Measurements from ENCODE around the gene IQGAP2. TPM values are rescaled to one million over a fixed set of nuclear protein-coding genes. Genes with fewer than 3 reads are reported as not detected.

The IQGAP2 gene
- total and polyA plus RNA-seq, 2 donors from 2014 or later: 23.2 to 35.8 TPM

- H3K27me3 ChIP-seq (ENCODE audit: control insufficient read depth, insufficient read depth, low read length): peaks cover 2% of the 10 kb centered on the region
- H3K4me3 ChIP-seq (ENCODE audit: low read length in 3 of 3): no peak overlapping the region
- no peak for DNase-seq
- TF ChIP-seq CTCF (IDR thresholded peaks at IDR 0.05; ENCODE audit: borderline replicate concordance, extremely low read depth, insufficient read depth): no peak
- no peaks in the 10 kb centered on the region for H3K36me3 ChIP-seq (ENCODE audit: control insufficient read depth in 2 of 3, insufficient read depth in 3 of 3, low read length in 3 of 3)
- no peaks in the 10 kb centered on the region for H3K4me1 ChIP-seq (ENCODE audit: control insufficient read depth in 2 of 3, insufficient read depth in 2 of 3, low read depth in 1 of 3, low read length in 3 of 3)
- H3K27ac ChIP-seq (ENCODE audit: low read depth in 2 of 2, low read length in 2 of 2): no peak overlapping the region
- intact Hi-C loops (cut with DNase I): no loop called here
- FAIRE-seq: no peak
- H3K9me3 ChIP-seq (ENCODE audit: control insufficient read depth in 2 of 3, insufficient read depth in 1 of 3, low read length in 3 of 3): no peaks in the 10 kb centered on the region
- no peak overlapping the region for H3K9ac ChIP-seq (ENCODE audit: low read length in 3 of 3)
Observed at GRCh38 chr5:76710991-76711390, 307.9 kb downstream of the IQGAP2 start.

- peak overlapping the region; percentile 42 to 73 (median 48) for H3K9ac ChIP-seq (ENCODE audit: low read length in 3 of 3)
- H3K9me3 ChIP-seq (ENCODE audit: control insufficient read depth in 2 of 3, insufficient read depth in 1 of 3, low read length in 3 of 3): no peaks in the 10 kb centered on the region
- peak overlapping the region in 1 of 2 donors; percentile 65 for H3K27ac ChIP-seq (ENCODE audit: low read depth in 2 of 2, low read length in 2 of 2)
- H3K4me3 ChIP-seq (ENCODE audit: low read length in 3 of 3): peak overlapping the region; percentile 65 to 78 (median 77)
- no peaks in the 10 kb centered on the region for H3K36me3 ChIP-seq (ENCODE audit: control insufficient read depth in 2 of 3, insufficient read depth in 3 of 3, low read length in 3 of 3)
- no peak for TF ChIP-seq CTCF (IDR thresholded peaks at IDR 0.05; ENCODE audit: borderline replicate concordance, extremely low read depth, insufficient read depth)
- DNase-seq (peak; percentile 42 to 76 (median 61)), FAIRE-seq (no peak)
- H3K27me3 ChIP-seq (ENCODE audit: control insufficient read depth, insufficient read depth, low read length): peaks cover 2% of the 10 kb centered on the region
- peaks cover 0 to 2% (median 0%) of the 10 kb centered on the region in 3 donors for H3K4me1 ChIP-seq (ENCODE audit: control insufficient read depth in 2 of 3, insufficient read depth in 2 of 3, low read depth in 1 of 3, low read length in 3 of 3)
- intact Hi-C loops (cut with DNase I): no loop called here
Observed at GRCh38 chr5:76714751-76715485, 311.8 kb downstream of the IQGAP2 start.

- Histone ChIP-seq H3K4me1 (ENCODE audit: control insufficient read depth in 2 of 3, insufficient read depth in 2 of 3, low read depth in 1 of 3, low read length in 3 of 3) (peaks cover 0 to 2% (median 0%) of the 10 kb centered on the region in 3 donors), H3K4me3 (ENCODE audit: low read length in 3 of 3) (peak overlapping the region; percentile 65 to 78 (median 77)), H3K27ac (ENCODE audit: low read depth in 2 of 2, low read length in 2 of 2) (peak overlapping the region; percentile 43 to 65), H3K9me3 (ENCODE audit: control insufficient read depth in 2 of 3, insufficient read depth in 1 of 3, low read length in 3 of 3) (no peaks in the 10 kb centered on the region), H3K9ac (ENCODE audit: low read length in 3 of 3) (peak overlapping the region; percentile 42 to 73 (median 48)), H3K36me3 (ENCODE audit: control insufficient read depth in 2 of 3, insufficient read depth in 3 of 3, low read length in 3 of 3) (no peaks in the 10 kb centered on the region), H3K27me3 (ENCODE audit: control insufficient read depth, insufficient read depth, low read length) (peaks cover 2% of the 10 kb centered on the region)
- intact Hi-C loops (cut with DNase I): no loop called here
- DNase-seq (peak in 1 of 5 donors; percentile 66), FAIRE-seq (no peak)
- TF ChIP-seq CTCF (IDR thresholded peaks at IDR 0.05; ENCODE audit: borderline replicate concordance, extremely low read depth, insufficient read depth): no peak
Observed at GRCh38 chr5:76715486-76715735, 312.3 kb downstream of the IQGAP2 start.

All from kidney (tissue), 14 donors.